ENCODE data around the gene CCDC61. TPM values are rescaled to one million over a fixed set of nuclear protein-coding genes. Genes with fewer than 3 reads are reported as not detected.

CCDC61 gene
- polyA plus RNA-seq, 3 donors: 4.3 to 8.8 (median 6.1) TPM

- Mint-ChIP-seq H3K36me3 (peaks cover 0 to 13% of the 10 kb centered on the region in 2 donors), H3K4me3 (peak overlapping the region in 1 of 2 donors; percentile 13), H3K9me3 (peaks cover 2 to 21% (median 15%) of the 10 kb centered on the region in 7 donors), H3K27ac (peak overlapping the region in 1 of 7 donors; percentile 40), H3K27me3 (ENCODE audit: low read depth in 3 of 3) (peaks cover 49 to 70% (median 58%) of the 10 kb centered on the region in 3 donors), H3K4me1 (peaks cover 20% of the 10 kb centered on the region)
- H3K4me1 ChIP-seq (ENCODE audit: control insufficient read depth in 1 of 2, insufficient read depth in 2 of 2, low read length in 2 of 2): peaks cover 13 to 14% of the 10 kb centered on the region in 2 donors
- no peak for DNase-seq
- no peak overlapping the region for H3K9ac ChIP-seq (ENCODE audit: insufficient read depth, low read length, poor library complexity, severe bottlenecking)
- H4K20me1 ChIP-seq (ENCODE audit: insufficient read depth, low read length): no peaks in the 10 kb centered on the region
- H3K27me3 ChIP-seq (ENCODE audit: control insufficient read depth in 2 of 2, insufficient read depth in 2 of 2, low read length in 2 of 2): peaks cover 35 to 47% of the 10 kb centered on the region in 2 donors
- TF ChIP-seq CTCF (IDR thresholded peaks at IDR 0.05): no peak
- H3K36me3 ChIP-seq (replicated peaks in 1 of 2; ENCODE audit: control insufficient read depth in 1 of 2, insufficient read depth in 2 of 2, low read length in 2 of 2): no peaks in the 10 kb centered on the region
- no peak overlapping the region for H3K27ac ChIP-seq (ENCODE audit: low read depth in 1 of 2, low read length in 2 of 2)
- intact Hi-C loops (cut with micrococcal nuclease): no loop called here
- H3K79me2 ChIP-seq (ENCODE audit: insufficient read depth, low read length): no peaks in the 10 kb centered on the region
- peaks cover 3 to 16% of the 10 kb centered on the region in 2 donors for H3K9me3 ChIP-seq (replicated peaks in 1 of 2; ENCODE audit: control insufficient read depth in 1 of 2, insufficient read depth in 1 of 2, low read length in 2 of 2)
- 43% methylated on average over 3 of the region's 5 CpGs for WGBS (ENCODE audit: insufficient coverage)
- no peak overlapping the region for H2AFZ ChIP-seq (ENCODE audit: insufficient read depth, low read depth, low read length, poor library complexity, severe bottlenecking)
- H3K4me2 ChIP-seq (replicated peaks; ENCODE audit: extremely low read depth, low read length, poor library complexity, severe bottlenecking): no peak overlapping the region
- no peak overlapping the region for H3K4me3 ChIP-seq (replicated peaks in 1 of 3; ENCODE audit: low read depth in 2 of 3, low read length in 3 of 3)
Measured at GRCh38 chr19:45969676-45970075, 25.6 kb upstream of the CCDC61 start.

- no peaks in the 10 kb centered on the region for H3K79me2 ChIP-seq (ENCODE audit: insufficient read depth, low read length)
- DNase-seq: no peak
- intact Hi-C loops (cut with micrococcal nuclease): no loop called here
- H3K9me3 ChIP-seq (replicated peaks in 1 of 2; ENCODE audit: control insufficient read depth in 1 of 2, insufficient read depth in 1 of 2, low read length in 2 of 2): peaks cover 3 to 16% of the 10 kb centered on the region in 2 donors
- Mint-ChIP-seq H3K27ac (peak overlapping the region in 2 of 7 donors; percentile 22 to 77), H3K27me3 (ENCODE audit: low read depth in 3 of 3) (peaks cover 60 to 78% (median 71%) of the 10 kb centered on the region in 3 donors), H3K4me1 (peaks cover 20% of the 10 kb centered on the region), H3K4me3 (peak overlapping the region in 1 of 2 donors; percentile 80), H3K36me3 (peaks cover 0 to 13% of the 10 kb centered on the region in 2 donors), H3K9me3 (peaks cover 2 to 19% (median 15%) of the 10 kb centered on the region in 7 donors)
- no peak overlapping the region for H3K4me3 ChIP-seq (replicated peaks in 1 of 3; ENCODE audit: low read depth in 2 of 3, low read length in 3 of 3)
- H3K27ac ChIP-seq (ENCODE audit: low read depth in 1 of 2, low read length in 2 of 2): no peak overlapping the region
- no peaks in the 10 kb centered on the region for H4K20me1 ChIP-seq (ENCODE audit: insufficient read depth, low read length)
- H3K4me2 ChIP-seq (replicated peaks; ENCODE audit: extremely low read depth, low read length, poor library complexity, severe bottlenecking): no peak overlapping the region
- peaks cover 13 to 14% of the 10 kb centered on the region in 2 donors for H3K4me1 ChIP-seq (ENCODE audit: control insufficient read depth in 1 of 2, insufficient read depth in 2 of 2, low read length in 2 of 2)
- H2AFZ ChIP-seq (ENCODE audit: insufficient read depth, low read depth, low read length, poor library complexity, severe bottlenecking): no peak overlapping the region
- H3K36me3 ChIP-seq (replicated peaks in 1 of 2; ENCODE audit: control insufficient read depth in 1 of 2, insufficient read depth in 2 of 2, low read length in 2 of 2): no peaks in the 10 kb centered on the region
- 5% methylated on average over 3 of the region's 11 CpGs for WGBS (ENCODE audit: insufficient coverage)
- H3K9ac ChIP-seq (ENCODE audit: insufficient read depth, low read length, poor library complexity, severe bottlenecking): no peak overlapping the region
- no peak for TF ChIP-seq CTCF (IDR thresholded peaks at IDR 0.05)
- peaks cover 41 to 61% of the 10 kb centered on the region in 2 donors for H3K27me3 ChIP-seq (ENCODE audit: control insufficient read depth in 2 of 2, insufficient read depth in 2 of 2, low read length in 2 of 2)
Measured at GRCh38 chr19:45971260-45971902, 23.9 kb upstream of the CCDC61 start.
